Aorta (tissue), 5 donors: ENCODE data around the gene CFAP73. TPM values are rescaled to one million over a fixed set of nuclear protein-coding genes. Genes with fewer than 3 reads are reported as not detected.

Experiments used
- ATAC-seq: fragments of 200-7000 bp; cut with Tn5 transposase; one replicate; pipeline ENCODE4 v1.9.1; 2022; ENCODE audit warnings: moderate library complexity; ENCODE audit not compliant: low FRiP score
- DNase-seq, 2 donors: peaks; one replicate each; pipeline ENCODE4 v3.0.0-alpha.2; 2020
- H3K27ac ChIP-seq, 2 donors: one replicate each; pipeline ENCODE4 v1.5.1; 2013; ENCODE audit warnings: low read length in 2 of 2, mild to moderate bottlenecking in 2 of 2, moderate library complexity in 2 of 2, control low read depth in 1 of 2, inconsistent platforms in 1 of 2, low read depth in 1 of 2
- H3K27me3 ChIP-seq, 2 donors: one replicate each; pipeline ENCODE4 v1.6.1; 2013; ENCODE audit warnings: control low read depth in 1 of 2, low read length in 1 of 2, mild to moderate bottlenecking in 1 of 2, moderate library complexity in 1 of 2; ENCODE audit not compliant: insufficient read depth in 2 of 2, control insufficient read depth in 1 of 2
- H3K36me3 ChIP-seq, 2 donors: one replicate each; pipeline ENCODE4 v1.6.1; 2013; ENCODE audit warnings: control low read depth in 1 of 2, low read length in 1 of 2, mild to moderate bottlenecking in 1 of 2; ENCODE audit not compliant: insufficient read depth in 2 of 2, control insufficient read depth in 1 of 2
- H3K4me1 ChIP-seq, 2 donors: one replicate each; pipeline ENCODE4 v1.6.1; 2013; ENCODE audit warnings: low read length in 2 of 2, control low read depth in 1 of 2, mild to moderate bottlenecking in 1 of 2, moderate library complexity in 1 of 2; ENCODE audit not compliant: insufficient read depth in 2 of 2, control insufficient read depth in 1 of 2
- H3K4me3 ChIP-seq, 2 donors: one replicate each; pipeline ENCODE4 v1.5.1; 2013; ENCODE audit warnings: low read length in 2 of 2, control low read depth in 1 of 2, mild to moderate bottlenecking in 1 of 2
- H3K9me3 ChIP-seq: one replicate; pipeline ENCODE4 v1.6.1; 2013; ENCODE audit warnings: mild to moderate bottlenecking, low read length; ENCODE audit not compliant: control insufficient read depth
- WGBS, 2 donors: extraction: QIAGEN DNeasy Blood & Tissue Kit; methylation state at CpG; one replicate each; pipeline ENCODE4 v1.1.7; 2013; 5-methylcytosine and 5-hydroxymethylcytosine counted together
- intact Hi-C, 2 donors: fragments of 100-400 bp; cut with DNase I; formaldehyde crosslinking; loops; one replicate each; pipeline versions ENCODE4 v1.14.2 to v1.15.0; 2022
- polyA plus RNA-seq, 2 donors: library from polyadenylated mRNA; stranded (reverse); fragments of 200-250 nt; gene quantifications; one replicate each; pipeline ENCODE4 v1.2.3, GENCODE V29; 2013
- total RNA-seq, 2 donors: library from RNA; stranded (reverse); fragmentation: NEBNext Ultra II Directional; extraction: Animal tissue kit (Norgen Biotek cat#: 25700); gene quantifications; one replicate each; pipeline ENCODE4 v1.2.1, GENCODE V29; 2021
- donor health status: healthy with polysubstance abuse.
- donor health status: Bipolar disorder and iron deficiency.
- donor health status: DM: no; HTN: no; CAD: no.
- donor health status: DM: no; HTN: no; CAD: no.
- donor health status: DM: yes; HTN: yes; CAD: no.

The CFAP73 gene
- total and polyA plus RNA-seq, 4 donors, result 0.10 TPM; not detected in 3

- peaks cover 8 to 29% of the 10 kb centered on the region in 2 donors for H3K36me3 ChIP-seq
These were observed 16.3 kb downstream of the CFAP73 start for GRCh38 chr12:113165521-113166450.

GRCh38 chr12:113167868-113168267, 18.3 kb downstream of the CFAP73 start:
- no peak for DNase-seq
- no peak for ATAC-seq
- no peaks in the 10 kb centered on the region for H3K9me3 ChIP-seq
- intact Hi-C loops, result no loop called here
- H3K27me3 ChIP-seq, result no peaks in the 10 kb centered on the region
- no peak overlapping the region for H3K4me3 ChIP-seq
- no peaks in the 10 kb centered on the region for H3K4me1 ChIP-seq
- WGBS, 2 donors, result 93% methylated on average over 10 of the region's 10 CpGs
- peaks cover 14 to 30% of the 10 kb centered on the region in 2 donors for H3K36me3 ChIP-seq
- no peak overlapping the region for H3K27ac ChIP-seq

More at GRCh38 chr12:113165521-113166450, 16.3 kb downstream of the CFAP73 start:
- intact Hi-C loops, result no loop called here
- Histone ChIP-seq H3K27ac (no peak overlapping the region), H3K4me1 (no peaks in the 10 kb centered on the region), H3K9me3 (no peaks in the 10 kb centered on the region), H3K4me3 (no peak overlapping the region), H3K27me3 (no peaks in the 10 kb centered on the region)
- DNase-seq, result no peak
- 93 to 94% methylated on average over 32 of the region's 32 CpGs for WGBS, 2 donors
- ATAC-seq, result no peak

- Histone ChIP-seq H3K4me3 (no peak overlapping the region), H3K36me3 (peaks cover 15 to 28% of the 10 kb centered on the region in 2 donors), H3K27me3 (no peaks in the 10 kb centered on the region), H3K9me3 (no peaks in the 10 kb centered on the region), H3K4me1 (no peaks in the 10 kb centered on the region), H3K27ac (no peak overlapping the region)
- ATAC-seq (no peak), DNase-seq (peak in 1 of 2 donors; percentile 36)
- intact Hi-C loops, result no loop called here
- WGBS, 2 donors, result 92 to 94% methylated on average over 13 of the region's 13 CpGs
These were observed 20.2 kb downstream of the CFAP73 start for GRCh38 chr12:113169697-113170096.

- H3K27me3 ChIP-seq, result no peaks in the 10 kb centered on the region
- no peak for ATAC-seq
- intact Hi-C loops, result no loop called here
- no peak overlapping the region for H3K4me3 ChIP-seq
- WGBS, 2 donors, result 89 to 90% methylated on average over 5 of the region's 5 CpGs
- no peaks in the 10 kb centered on the region for H3K4me1 ChIP-seq
- H3K36me3 ChIP-seq, result peaks cover 15 to 23% of the 10 kb centered on the region in 2 donors
- DNase-seq, result no peak
- H3K9me3 ChIP-seq, result no peaks in the 10 kb centered on the region
- H3K27ac ChIP-seq, result no peak overlapping the region
These were observed 20.9 kb downstream of the CFAP73 start for GRCh38 chr12:113170457-113170856.

- H3K4me1 ChIP-seq, result no peaks in the 10 kb centered on the region
- WGBS, 2 donors, result 94% methylated on average over 4 of the region's 4 CpGs
- H3K27me3 ChIP-seq, result no peaks in the 10 kb centered on the region
- intact Hi-C loops, result no loop called here
- no peaks in the 10 kb centered on the region for H3K9me3 ChIP-seq
- DNase-seq (no peak), ATAC-seq (no peak)
- H3K4me3 ChIP-seq, result no peak overlapping the region
- H3K36me3 ChIP-seq, result peaks cover 15 to 18% of the 10 kb centered on the region in 2 donors
- H3K27ac ChIP-seq, result no peak overlapping the region
These were observed 21.4 kb downstream of the CFAP73 start for GRCh38 chr12:113170926-113171325.

GRCh38 chr12:113171543-113171942, 22.0 kb downstream of the CFAP73 start:
- 95% methylated on average over 9 of the region's 9 CpGs for WGBS, 2 donors
- intact Hi-C loops, result no loop called here
- H3K4me3 ChIP-seq, result no peak overlapping the region
- H3K36me3 ChIP-seq, result peaks cover 15 to 19% of the 10 kb centered on the region in 2 donors
- no peak for ATAC-seq
- no peaks in the 10 kb centered on the region for H3K4me1 ChIP-seq
- H3K27me3 ChIP-seq, result no peaks in the 10 kb centered on the region
- no peak overlapping the region for H3K27ac ChIP-seq
- H3K9me3 ChIP-seq, result no peaks in the 10 kb centered on the region
- DNase-seq, result no peak

GRCh38 chr12:113172185-113172584, 22.7 kb downstream of the CFAP73 start:
- no peak overlapping the region for H3K27ac ChIP-seq
- peaks cover 18 to 25% of the 10 kb centered on the region in 2 donors for H3K36me3 ChIP-seq
- DNase-seq, result no peak
- no peaks in the 10 kb centered on the region for H3K4me1 ChIP-seq
- ATAC-seq, result no peak
- no peaks in the 10 kb centered on the region for H3K27me3 ChIP-seq
- H3K9me3 ChIP-seq, result no peaks in the 10 kb centered on the region
- intact Hi-C loops, result no loop called here
- 96% methylated on average over 20 of the region's 20 CpGs for WGBS, 2 donors
- H3K4me3 ChIP-seq, result no peak overlapping the region

- Histone ChIP-seq H3K36me3 (peaks cover 24 to 28% of the 10 kb centered on the region in 2 donors), H3K27me3 (no peaks in the 10 kb centered on the region), H3K4me3 (no peak overlapping the region), H3K27ac (no peak overlapping the region), H3K4me1 (no peaks in the 10 kb centered on the region), H3K9me3 (no peaks in the 10 kb centered on the region)
- intact Hi-C loops, result no loop called here
- 88 to 90% methylated on average over 7 of the region's 7 CpGs for WGBS, 2 donors
- ATAC-seq (no peak), DNase-seq (peak in 1 of 2 donors; percentile 34)
These were observed 23.7 kb downstream of the CFAP73 start for GRCh38 chr12:113173081-113173698.
